Psoas muscle (tissue), 8 donors: ENCODE measurements around the gene URGCP. TPM values are rescaled to one million over a fixed set of nuclear protein-coding genes. Genes with fewer than 3 reads are reported as not detected.

ENCODE experiments used
- ATAC-seq, 4 donors: fragments of 200-7000 bp; cut with Tn5 transposase; one replicate each; pipeline ENCODE4 v1.9.1; 2020; ENCODE audit warnings: moderate library complexity in 3 of 4, mild to moderate bottlenecking in 2 of 4
- DNase-seq, 2 donors: peaks; one replicate each; pipeline ENCODE4 v3.0.0-alpha.2; 2020
- H3K27ac ChIP-seq: fragments of 200-600 bp; one replicate; pipeline ENCODE4 v1.8.0; 2022
- H3K27me3 ChIP-seq, 3 donors: fragments of 200-600 bp in 1 of 3; one replicate each; pipeline versions ENCODE4 v1.6.1 to v1.8.0; 2013 to 2022; ENCODE audit warnings: low read length in 2 of 3, mild to moderate bottlenecking in 2 of 3, moderate library complexity in 1 of 3; ENCODE audit not compliant: insufficient read depth in 3 of 3
- H3K36me3 ChIP-seq, 2 donors: fragments of 200-600 bp in 1 of 2; one replicate each; pipeline versions ENCODE4 v1.6.1 to v1.8.0; 2013 to 2022; ENCODE audit warnings: low read depth in 1 of 2, mild to moderate bottlenecking in 1 of 2, moderate library complexity in 1 of 2; ENCODE audit not compliant: insufficient read depth in 1 of 2
- H3K4me1 ChIP-seq: fragments of 200-600 bp; one replicate; pipeline ENCODE4 v1.8.0; 2022
- H3K4me3 ChIP-seq: fragments of 200-600 bp; one replicate; pipeline ENCODE4 v1.8.0; 2022; ENCODE audit warnings: mild to moderate bottlenecking
- H3K9me3 ChIP-seq: fragments of 200-600 bp; one replicate; pipeline ENCODE4 v1.8.0; 2022
- CTCF ChIP-seq: fragments of 200-600 bp; IDR thresholded peaks from one replicate; pipeline ENCODE4 v1.8.0; 2022; ENCODE audit warnings: antibody characterized with exemption
- WGBS, 3 donors: extraction: QIAGEN DNeasy Blood & Tissue Kit; methylation state at CpG; one replicate each; pipeline versions ENCODE4 v1.1.6 to v1.1.7; 2013; 5-methylcytosine and 5-hydroxymethylcytosine counted together
- intact Hi-C, 2 donors: fragments of 100-400 bp; cut with DNase I; formaldehyde crosslinking; loops; one replicate each; pipeline versions ENCODE4 v1.11.0 to v1.14.2; 2022
- polyA plus RNA-seq, 3 donors: library from polyadenylated mRNA; stranded (reverse); fragments of 200-250 nt; gene quantifications; one replicate each; pipeline ENCODE4 v1.2.3, GENCODE V29; 2013
- total RNA-seq, 4 donors: library from RNA; stranded (reverse); fragmentation: NEBNext Ultra II Directional in 2 of 4; extraction: Animal tissue kit (Norgen Biotek cat#: 25700) in 2 of 4; gene quantifications; one replicate each; pipeline versions ENCODE4 v1.2.1 to v1.2.4, GENCODE V29; 2021 to 2023
- donor health status: healthy with polysubstance abuse.
- donor health status: DM: no; HTN: no; CAD: no; lungs with moderate emphysema.
- donor health status: Bipolar disorder and iron deficiency.
- donor health status: healthy.
- donor health status: DM: yes; HTN: yes; CAD: no.
- donor health status: DM: no; HTN: no; CAD: no.
- donor health status: DM: no; HTN: no; CAD: no.
- donor health status: DM: yes; HTN: yes; CAD: no.

The URGCP gene
- total and polyA plus RNA-seq, 7 donors, result 19.2 to 54.4 (median 41.3) TPM

DNA sequence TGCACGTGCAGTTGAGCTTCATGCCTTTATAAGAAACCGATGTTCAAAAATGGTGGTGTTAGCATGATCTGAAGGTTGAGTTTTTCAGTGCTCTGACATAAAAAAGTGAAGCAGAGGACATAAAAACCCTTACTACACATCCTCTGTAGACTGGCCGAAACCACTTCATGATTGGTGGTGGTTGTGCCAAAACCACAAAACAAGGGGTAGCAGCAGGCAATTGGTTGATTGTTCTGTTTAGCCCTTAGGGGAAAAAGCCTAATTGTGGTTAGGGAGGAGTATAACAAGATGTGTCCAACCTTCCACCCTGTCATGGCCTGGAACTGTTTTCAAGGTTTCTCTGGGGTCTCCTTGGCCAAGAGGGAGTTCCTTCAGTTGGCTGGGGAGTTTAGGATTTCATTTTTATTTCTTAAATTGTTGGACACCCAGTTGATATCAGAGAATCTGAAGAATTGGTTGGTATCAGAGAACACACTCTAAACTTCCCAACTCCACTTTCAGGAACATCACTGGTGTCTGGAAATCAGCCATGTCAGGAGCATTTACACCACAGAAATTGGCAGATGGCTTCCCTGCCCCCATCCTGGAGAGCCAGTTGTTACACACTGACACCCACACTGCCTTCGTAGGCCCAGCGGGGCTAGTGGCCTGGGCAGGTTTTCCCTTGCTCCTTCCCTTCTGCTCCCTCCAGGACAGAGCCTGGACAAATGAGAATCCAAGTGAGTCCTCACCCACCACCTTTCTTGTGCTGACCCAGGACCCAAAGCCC, 55.9 kb downstream of the URGCP start:
- Histone ChIP-seq H3K36me3 (no peaks in the 10 kb centered on the region), H3K4me3 (no peak overlapping the region), H3K27me3 (no peaks in the 10 kb centered on the region), H3K27ac (no peak overlapping the region), H3K9me3 (no peaks in the 10 kb centered on the region), H3K4me1 (no peaks in the 10 kb centered on the region)
- intact Hi-C loops, result no loop called here
- TF ChIP-seq CTCF, result no peak
- WGBS, 3 donors, result 90 to 93% (median 91%) methylated on average over 5 of the region's 5 CpGs
- DNase-seq (no peak), ATAC-seq (no peak)

GRCh38 chr7:43849047-43849446, 57.3 kb downstream of the URGCP start:
- intact Hi-C loops, result no loop called here
- no peak for DNase-seq
- Histone ChIP-seq H3K9me3 (no peaks in the 10 kb centered on the region), H3K36me3 (no peaks in the 10 kb centered on the region), H3K4me1 (no peaks in the 10 kb centered on the region), H3K27ac (no peak overlapping the region), H3K4me3 (no peak overlapping the region), H3K27me3 (no peaks in the 10 kb centered on the region)
- TF ChIP-seq CTCF, result no peak
- 49 to 54% (median 51%) methylated on average over 2 of the region's 2 CpGs for WGBS, 3 donors
- ATAC-seq, result no peak

GRCh38 chr7:43847496-43847895, 58.9 kb downstream of the URGCP start:
- no peaks in the 10 kb centered on the region for H3K9me3 ChIP-seq
- H3K4me1 ChIP-seq, result no peaks in the 10 kb centered on the region
- H3K36me3 ChIP-seq, result no peaks in the 10 kb centered on the region
- no peak overlapping the region for H3K27ac ChIP-seq
- TF ChIP-seq CTCF, result no peak
- DNase-seq (no peak), ATAC-seq (no peak)
- no peak overlapping the region for H3K4me3 ChIP-seq
- WGBS, 3 donors, result 54 to 66% (median 61%) methylated on average over 4 of the region's 4 CpGs
- intact Hi-C loops, result no loop called here
- no peaks in the 10 kb centered on the region for H3K27me3 ChIP-seq

GRCh38 chr7:43844662-43845061, 61.7 kb downstream of the URGCP start:
- H3K27ac ChIP-seq, result no peak overlapping the region
- DNase-seq (no peak), ATAC-seq (no peak)
- no peaks in the 10 kb centered on the region for H3K27me3 ChIP-seq
- intact Hi-C loops, result no loop called here
- 80 to 82% (median 81%) methylated on average over 2 of the region's 2 CpGs for WGBS, 3 donors
- no peaks in the 10 kb centered on the region for H3K36me3 ChIP-seq
- TF ChIP-seq CTCF, result no peak
- no peak overlapping the region for H3K4me3 ChIP-seq
- no peaks in the 10 kb centered on the region for H3K4me1 ChIP-seq
- H3K9me3 ChIP-seq, result no peaks in the 10 kb centered on the region

GRCh38 chr7:43844257-43844656, 62.1 kb downstream of the URGCP start:
- H3K36me3 ChIP-seq, result no peaks in the 10 kb centered on the region
- H3K9me3 ChIP-seq, result no peaks in the 10 kb centered on the region
- intact Hi-C loops, result no loop called here
- TF ChIP-seq CTCF, result no peak
- no peaks in the 10 kb centered on the region for H3K27me3 ChIP-seq
- no peak overlapping the region for H3K27ac ChIP-seq
- DNase-seq (no peak), ATAC-seq (no peak)
- H3K4me1 ChIP-seq, result no peaks in the 10 kb centered on the region
- 85 to 90% (median 87%) methylated on average over 2 of the region's 2 CpGs for WGBS, 3 donors
- no peak overlapping the region for H3K4me3 ChIP-seq
